Liver (tissue), 9 donors: ENCODE measurements around the gene SVEP1. TPM values are rescaled to one million over a fixed set of nuclear protein-coding genes. Genes with fewer than 3 reads are reported as not detected.

Experiments used
- DNase-seq: peaks from one replicate; pipeline ENCODE4 v3.0.0-alpha.2; 2017; ENCODE audit warnings: low spot score
- H3K27ac ChIP-seq, 2 donors: one replicate each; pipeline ENCODE4 v1.7.0; 2013; ENCODE audit warnings: inconsistent platforms in 2 of 2, low read length in 2 of 2, control low read depth in 1 of 2, low read depth in 1 of 2, mild to moderate bottlenecking in 1 of 2
- H3K27me3 ChIP-seq, 4 donors: one replicate each; pipeline versions ENCODE4 v1.6.1 to v1.7.0; 2013; ENCODE audit warnings: low read length in 3 of 4, inconsistent platforms in 1 of 4, mild to moderate bottlenecking in 1 of 4, moderate library complexity in 1 of 4; ENCODE audit not compliant: control insufficient read depth in 4 of 4, insufficient read depth in 4 of 4
- H3K36me3 ChIP-seq, 4 donors: one replicate each; pipeline versions ENCODE4 v1.6.1 to v1.7.0; 2013; ENCODE audit warnings: low read length in 3 of 4, mild to moderate bottlenecking in 3 of 4, low read depth in 1 of 4, moderate library complexity in 1 of 4; ENCODE audit not compliant: control insufficient read depth in 4 of 4, insufficient read depth in 3 of 4
- H3K4me1 ChIP-seq, 4 donors: one replicate each; pipeline versions ENCODE4 v1.6.1 to v1.7.0; 2013; ENCODE audit warnings: low read length in 3 of 4, mild to moderate bottlenecking in 3 of 4, moderate library complexity in 1 of 4; ENCODE audit not compliant: control insufficient read depth in 4 of 4, insufficient read depth in 4 of 4
- H3K4me3 ChIP-seq, 3 donors: one replicate each; pipeline versions ENCODE4 v1.6.1 to v1.7.0; 2013; ENCODE audit warnings: low read length in 3 of 3, control low read depth in 1 of 3, low read depth in 1 of 3, mild to moderate bottlenecking in 1 of 3
- H3K9ac ChIP-seq, 2 donors: one replicate each; pipeline ENCODE4 v1.7.0; 2013; ENCODE audit warnings: low read length in 2 of 2, mild to moderate bottlenecking in 2 of 2, moderate library complexity in 2 of 2, control low read depth in 1 of 2, low read depth in 1 of 2
- H3K9me3 ChIP-seq, 4 donors: one replicate each; pipeline versions ENCODE4 v1.6.1 to v1.7.0; 2013; ENCODE audit warnings: low read length in 3 of 4; ENCODE audit not compliant: control insufficient read depth in 4 of 4
- ATF3 ChIP-seq: IDR thresholded peaks from 2 replicates; pipeline ENCODE4 v1.6.1; 2016; ENCODE audit warnings: antibody characterized with exemption
- EGR1 ChIP-seq, 2 donors: IDR thresholded peaks; 2 replicates each; pipeline ENCODE4 v1.6.1; 2016 to 2018; ENCODE audit warnings: antibody characterized with exemption in 2 of 2, low read depth in 2 of 2
- FOXA1 ChIP-seq: IDR thresholded peaks from 2 replicates; pipeline ENCODE4 v1.6.1; 2016; ENCODE audit warnings: antibody characterized with exemption
- FOXA2 ChIP-seq: IDR thresholded peaks from 2 replicates; pipeline ENCODE4 v1.6.1; 2016; ENCODE audit warnings: antibody characterized with exemption
- GABPA ChIP-seq, 2 donors: IDR thresholded peaks in 1 of 2; conservative IDR thresholded peaks in 1 of 2; 2 replicates each; pipeline ENCODE4 v1.6.1; 2016; ENCODE audit warnings: antibody characterized with exemption in 2 of 2, mild to moderate bottlenecking in 1 of 2, moderate library complexity in 1 of 2
- HNF4A ChIP-seq, 2 donors: conservative IDR thresholded peaks; 2 replicates each; pipeline ENCODE4 v1.6.1; 2016; ENCODE audit warnings: antibody characterized with exemption in 2 of 2, mild to moderate bottlenecking in 2 of 2
- HNF4G ChIP-seq: IDR thresholded peaks from 2 replicates; pipeline ENCODE4 v1.6.1; 2016; ENCODE audit warnings: antibody characterized with exemption
- JUND ChIP-seq, 2 donors: IDR thresholded peaks; 2 replicates each; pipeline ENCODE4 v1.6.1; 2016; ENCODE audit warnings: antibody characterized with exemption in 2 of 2
- MAX ChIP-seq: IDR thresholded peaks from 2 replicates; pipeline ENCODE4 v1.6.1; 2016; ENCODE audit warnings: antibody characterized with exemption
- NR2F2 ChIP-seq: IDR thresholded peaks from 2 replicates; pipeline ENCODE4 v1.6.1; 2016; ENCODE audit warnings: antibody characterized with exemption
- RAD21 ChIP-seq, 2 donors: IDR thresholded peaks; 2 replicates each; pipeline ENCODE4 v1.6.1; 2016; ENCODE audit warnings: antibody characterized with exemption in 2 of 2, mild to moderate bottlenecking in 2 of 2
- RXRA ChIP-seq, 2 donors: IDR thresholded peaks; 2 replicates each; pipeline ENCODE4 v1.6.1; 2017 to 2018; ENCODE audit warnings: antibody characterized with exemption in 2 of 2, mild to moderate bottlenecking in 1 of 2
- SP1 ChIP-seq: IDR thresholded peaks from 2 replicates; pipeline ENCODE4 v1.6.1; 2018; ENCODE audit warnings: antibody characterized with exemption, mild to moderate bottlenecking
- TAF1 ChIP-seq: conservative IDR thresholded peaks from 2 replicates; pipeline ENCODE4 v1.6.1; 2016; ENCODE audit warnings: antibody characterized with exemption, mild to moderate bottlenecking
- YY1 ChIP-seq: IDR thresholded peaks from 2 replicates; pipeline ENCODE4 v1.6.1; 2016; ENCODE audit warnings: antibody characterized with exemption, mild to moderate bottlenecking
- WGBS: extraction: QIAGEN DNeasy Blood & Tissue Kit; methylation state at CpG from one replicate; pipeline ENCODE4 v1.1.7; 2013; 5-methylcytosine and 5-hydroxymethylcytosine counted together
- polyA plus RNA-seq, 2 donors: library from polyadenylated mRNA; stranded (reverse) in 1 of 2; unstranded in 1 of 2; fragments of 200-250 nt in 1 of 2; fragments of >200 nt in 1 of 2; fragmentation: Nextera tagmentation in 1 of 2; extraction: Ambion mirVana in 1 of 2; gene quantifications; one replicate each; pipeline versions ENCODE4 v1.2.1 to v1.2.3, GENCODE V29; 2013 to 2015
- total RNA-seq, 2 donors: library from RNA; depleted of rRNA; stranded (reverse); fragments of >200 nt; gene quantifications; one replicate each; pipeline ENCODE4 v1.2.3, GENCODE V29; 2014
- TF ChIP-seq, protein P1 (sequence below): fragments of 150-350 bp; IDR thresholded peaks from 2 replicates; pipeline ENCODE4 v1.5.1; 2017; ENCODE audit warnings: improper control_type of control experiment, low read depth, low read length; ENCODE audit not compliant: missing input control
- TF ChIP-seq, protein P2 (sequence below): IDR thresholded peaks from 2 replicates; pipeline ENCODE4 v1.6.1; 2016; ENCODE audit warnings: antibody characterized with exemption
- donor health status: healthy.
- donor health status: healthy.
- donor health status: healthy.
- donor health status: healthy.
- donor health status: healthy.

The SVEP1 gene
- total and polyA plus RNA-seq, 4 donors = 0.58 to 7.5 (median 1.8) TPM

DNA sequence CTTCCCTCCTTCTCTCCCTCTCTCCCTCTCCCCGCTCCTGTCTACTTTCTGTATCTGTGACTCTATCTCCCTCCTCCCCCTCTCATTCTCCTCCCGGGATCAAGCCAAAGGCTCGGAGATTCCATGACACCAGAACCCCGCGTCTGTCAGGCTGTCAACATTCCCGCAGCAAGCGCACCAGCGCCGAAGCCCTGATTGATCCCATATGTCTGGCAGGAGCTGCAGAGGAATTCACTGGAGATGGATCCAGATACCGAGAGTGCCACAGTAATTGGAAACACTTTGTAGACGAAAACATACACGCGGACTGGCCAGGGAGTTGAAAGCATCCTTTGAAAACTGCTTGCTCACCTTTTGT lies 300 bp upstream of the SVEP1 start:
- Histone ChIP-seq H3K27ac (peak overlapping the region; percentile 17 to 53), H3K36me3 (no peaks in the 10 kb centered on the region), H3K4me1 (peaks cover 0 to 13% (median 9%) of the 10 kb centered on the region in 4 donors), H3K9ac (no peak overlapping the region), H3K4me3 (peak overlapping the region in 1 of 3 donors; percentile 49), H3K27me3 (peaks cover 0 to 6% (median 3%) of the 10 kb centered on the region in 4 donors), H3K9me3 (no peaks in the 10 kb centered on the region)
- DNase-seq = no peak
- TF ChIP-seq RXRA (IDR thresholded peaks at IDR 0.05) = no peak
- TF ChIP-seq NR2F2 = peak; percentile 2
- WGBS = 2% methylated on average over 13 of the region's 13 CpGs

GRCh38 chr9:110578575-110579033 lies 937 bp downstream of the SVEP1 start:
- Histone ChIP-seq H3K9ac (no peak overlapping the region), H3K27me3 (peaks cover 0 to 8% (median 3%) of the 10 kb centered on the region in 4 donors), H3K27ac (peak overlapping the region in 1 of 2 donors; percentile 43), H3K4me3 (peak overlapping the region in 2 of 3 donors; percentile 49 to 51), H3K36me3 (no peaks in the 10 kb centered on the region), H3K4me1 (peaks cover 0 to 13% (median 9%) of the 10 kb centered on the region in 4 donors), H3K9me3 (no peaks in the 10 kb centered on the region)
- WGBS = 9% methylated on average over 22 of the region's 22 CpGs
- no peak for TF ChIP-seq MAX
- no peak for TF ChIP-seq NR2F2
- no peak for TF ChIP-seq ATF3
- TF ChIP-seq FOXA2 = no peak
- TF ChIP-seq RAD21 (IDR thresholded peaks at IDR 0.05) = no peak
- no peak for TF ChIP-seq GABPA (IDR thresholded peaks at IDR 0.05 in 1 of 2, conservative IDR thresholded peaks at IDR 0.05 in 1 of 2)
- TF ChIP-seq, protein P1, sequence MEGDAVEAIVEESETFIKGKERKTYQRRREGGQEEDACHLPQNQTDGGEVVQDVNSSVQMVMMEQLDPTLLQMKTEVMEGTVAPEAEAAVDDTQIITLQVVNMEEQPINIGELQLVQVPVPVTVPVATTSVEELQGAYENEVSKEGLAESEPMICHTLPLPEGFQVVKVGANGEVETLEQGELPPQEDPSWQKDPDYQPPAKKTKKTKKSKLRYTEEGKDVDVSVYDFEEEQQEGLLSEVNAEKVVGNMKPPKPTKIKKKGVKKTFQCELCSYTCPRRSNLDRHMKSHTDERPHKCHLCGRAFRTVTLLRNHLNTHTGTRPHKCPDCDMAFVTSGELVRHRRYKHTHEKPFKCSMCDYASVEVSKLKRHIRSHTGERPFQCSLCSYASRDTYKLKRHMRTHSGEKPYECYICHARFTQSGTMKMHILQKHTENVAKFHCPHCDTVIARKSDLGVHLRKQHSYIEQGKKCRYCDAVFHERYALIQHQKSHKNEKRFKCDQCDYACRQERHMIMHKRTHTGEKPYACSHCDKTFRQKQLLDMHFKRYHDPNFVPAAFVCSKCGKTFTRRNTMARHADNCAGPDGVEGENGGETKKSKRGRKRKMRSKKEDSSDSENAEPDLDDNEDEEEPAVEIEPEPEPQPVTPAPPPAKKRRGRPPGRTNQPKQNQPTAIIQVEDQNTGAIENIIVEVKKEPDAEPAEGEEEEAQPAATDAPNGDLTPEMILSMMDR = no peak
- TF ChIP-seq HNF4A (conservative IDR thresholded peaks at IDR 0.05) = no peak
- TF ChIP-seq SP1 = no peak
- no peak for TF ChIP-seq HNF4G
- TF ChIP-seq, protein P2, sequence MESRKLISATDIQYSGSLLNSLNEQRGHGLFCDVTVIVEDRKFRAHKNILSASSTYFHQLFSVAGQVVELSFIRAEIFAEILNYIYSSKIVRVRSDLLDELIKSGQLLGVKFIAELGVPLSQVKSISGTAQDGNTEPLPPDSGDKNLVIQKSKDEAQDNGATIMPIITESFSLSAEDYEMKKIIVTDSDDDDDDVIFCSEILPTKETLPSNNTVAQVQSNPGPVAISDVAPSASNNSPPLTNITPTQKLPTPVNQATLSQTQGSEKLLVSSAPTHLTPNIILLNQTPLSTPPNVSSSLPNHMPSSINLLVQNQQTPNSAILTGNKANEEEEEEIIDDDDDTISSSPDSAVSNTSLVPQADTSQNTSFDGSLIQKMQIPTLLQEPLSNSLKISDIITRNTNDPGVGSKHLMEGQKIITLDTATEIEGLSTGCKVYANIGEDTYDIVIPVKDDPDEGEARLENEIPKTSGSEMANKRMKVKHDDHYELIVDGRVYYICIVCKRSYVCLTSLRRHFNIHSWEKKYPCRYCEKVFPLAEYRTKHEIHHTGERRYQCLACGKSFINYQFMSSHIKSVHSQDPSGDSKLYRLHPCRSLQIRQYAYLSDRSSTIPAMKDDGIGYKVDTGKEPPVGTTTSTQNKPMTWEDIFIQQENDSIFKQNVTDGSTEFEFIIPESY = no peak
- no peak for TF ChIP-seq YY1
- TF ChIP-seq RXRA (IDR thresholded peaks at IDR 0.05) = no peak
- TF ChIP-seq EGR1 (IDR thresholded peaks at IDR 0.05; ENCODE audit: low read depth in 2 of 2) = no peak
- no peak for TF ChIP-seq FOXA1
- TF ChIP-seq JUND (IDR thresholded peaks at IDR 0.05) = no peak
- no peak for DNase-seq

DNA sequence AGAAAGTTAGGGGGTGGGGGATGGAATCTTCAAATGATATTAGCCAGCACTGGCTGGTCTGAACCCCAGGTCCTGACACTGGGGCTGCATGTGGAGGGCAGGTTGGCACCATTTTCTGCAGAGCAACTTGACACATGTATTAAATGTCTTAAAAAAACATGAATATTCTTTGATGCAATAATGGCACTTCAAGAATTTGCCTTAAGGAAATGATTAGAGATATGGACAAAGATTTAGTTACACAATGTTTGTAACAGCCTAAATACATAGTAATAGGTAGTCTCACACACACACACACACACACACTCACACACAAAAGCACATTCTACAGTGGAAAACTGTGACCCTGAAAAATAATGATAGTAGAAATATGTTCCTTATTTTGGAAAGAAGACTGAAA lies 3.6 kb downstream of the SVEP1 start:
- Histone ChIP-seq H3K27me3 (peaks cover 0 to 8% (median 4%) of the 10 kb centered on the region in 4 donors), H3K4me3 (no peak overlapping the region), H3K9ac (no peak overlapping the region), H3K36me3 (no peaks in the 10 kb centered on the region), H3K4me1 (peaks cover 0 to 13% (median 9%) of the 10 kb centered on the region in 4 donors), H3K9me3 (no peaks in the 10 kb centered on the region), H3K27ac (no peak overlapping the region)
- no peak for DNase-seq
- no peak for TF ChIP-seq FOXA2
- TF ChIP-seq RXRA (IDR thresholded peaks at IDR 0.05) = no peak
- TF ChIP-seq, protein P2 = no peak
- TF ChIP-seq, protein P1 = no peak
- TF ChIP-seq TAF1 = no peak
- TF ChIP-seq FOXA1 = no peak
- TF ChIP-seq YY1 = no peak
- no peak for TF ChIP-seq JUND (IDR thresholded peaks at IDR 0.05)
- TF ChIP-seq NR2F2 = no peak
- TF ChIP-seq MAX = no peak
- no peak for TF ChIP-seq GABPA (IDR thresholded peaks at IDR 0.05 in 1 of 2, conservative IDR thresholded peaks at IDR 0.05 in 1 of 2)
- TF ChIP-seq ATF3 = no peak
- no peak for TF ChIP-seq RAD21 (IDR thresholded peaks at IDR 0.05)
- TF ChIP-seq EGR1 (IDR thresholded peaks at IDR 0.05; ENCODE audit: low read depth in 2 of 2) = no peak
- no peak for TF ChIP-seq HNF4A (conservative IDR thresholded peaks at IDR 0.05)
